ENCODE data around the gene GRIN3B. TPM values are rescaled to one million over a fixed set of nuclear protein-coding genes. Genes with fewer than 3 reads are reported as not detected.

GRIN3B gene
- total and polyA plus RNA-seq, 9 of the 15 experiments (the other 6 are each of a cell fraction or from before 2014, with no cell fraction given) = 0.06 to 0.95 (median 0.19) TPM; not detected in 6

DNA sequence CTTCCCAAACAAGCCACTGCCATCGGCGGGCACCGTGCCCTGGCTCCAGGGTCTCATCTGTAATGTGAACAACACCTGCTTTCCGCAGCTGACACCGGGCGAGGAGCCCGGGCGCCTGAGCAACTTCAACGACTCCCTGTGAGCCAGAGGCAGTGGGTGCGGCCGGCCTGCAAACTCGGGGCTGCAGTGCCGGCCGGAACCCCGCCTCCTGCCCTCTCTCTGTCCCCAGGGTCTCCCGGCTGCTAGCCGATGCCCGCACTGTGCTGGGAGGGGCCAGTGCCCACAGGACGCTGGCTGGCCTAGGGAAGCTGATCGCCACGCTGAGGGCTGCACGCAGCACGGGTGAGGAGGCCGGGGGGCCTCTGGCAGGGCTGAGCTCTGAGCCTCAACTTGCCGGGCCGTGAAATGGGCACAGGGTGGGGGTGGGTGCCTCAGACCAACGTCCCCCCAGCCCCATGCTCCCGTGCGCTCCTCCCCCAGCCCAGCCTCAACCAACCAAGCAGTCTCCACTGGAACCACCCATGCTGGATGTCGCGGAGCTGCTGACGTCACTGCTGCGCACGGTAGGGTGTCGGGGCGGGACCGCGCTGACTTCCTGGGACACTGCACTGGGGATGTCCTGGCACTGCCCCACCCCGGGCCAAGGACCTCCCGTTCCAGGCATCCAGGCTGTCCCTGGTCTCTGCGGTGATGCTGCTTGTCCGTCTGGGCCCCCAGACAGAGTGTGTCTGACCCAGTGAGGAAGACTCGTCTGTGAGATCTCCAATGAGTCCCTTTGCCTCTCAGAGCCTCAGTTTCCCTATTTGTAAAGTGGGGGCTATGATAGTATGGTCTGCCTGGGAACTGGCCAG lies 41.8 kb downstream of the GRIN3B start (continued):
- TF ChIP-seq HBP1 (CRISPR knock-in tag; IDR thresholded peaks at IDR 0.05) (no peak), NFIX (CRISPR knock-in tag; IDR thresholded peaks at IDR 0.05; ENCODE audit: low read depth) (no peak), STAT5B (CRISPR knock-in tag; IDR thresholded peaks at IDR 0.05) (no peak), POU5F1 (IDR thresholded peaks at IDR 0.05; ENCODE audit: borderline replicate concordance, low read depth, low read length, partially characterized antibody) (no peak), ZNF449 (CRISPR knock-in tag; IDR thresholded peaks at IDR 0.05) (no peak), STAG1 (CRISPR knock-in tag; IDR thresholded peaks at IDR 0.05; ENCODE audit: borderline replicate concordance) (no peak), NR1H2 (CRISPR knock-in tag; IDR thresholded peaks at IDR 0.05) (no peak), ZNF639 (CRISPR knock-in tag; conservative IDR thresholded peaks at IDR 0.05 in 1 of 2, IDR thresholded peaks at IDR 0.05 in 1 of 2) (no peak), ZNF197 (CRISPR knock-in tag; IDR thresholded peaks at IDR 0.05; ENCODE audit: low read depth) (no peak), SIN3A (IDR thresholded peaks at IDR 0.05; ENCODE audit: borderline replicate concordance in 2 of 2, control insufficient read depth in 1 of 2, low read depth in 2 of 2, low read length in 2 of 2) (peak in 1 of 2 experiments; percentile 95; a peak in 2 of 4 replicates), LCOR (CRISPR knock-in tag; IDR thresholded peaks at IDR 0.05) (no peak), HNRNPK (IDR thresholded peaks at IDR 0.05; ENCODE audit: low read depth, low read length, poor library complexity, severe bottlenecking) (no peak), MIER1 (IDR thresholded peaks at IDR 0.05; ENCODE audit: low read depth) (no peak), CHD4 (IDR thresholded peaks at IDR 0.05; ENCODE audit: insufficient read depth, insufficient replicate concordance, low read depth, low read length, poor library complexity, severe bottlenecking) (peak; percentile 96), DMBX1 (CRISPR knock-in tag; IDR thresholded peaks at IDR 0.05; ENCODE audit: borderline replicate concordance) (no peak), ZNF551 (CRISPR knock-in tag; IDR thresholded peaks at IDR 0.05) (no peak), ZNF274 (IDR thresholded peaks at IDR 0.05; ENCODE audit: borderline replicate concordance, low read depth, low read length) (no peak)
- TF ChIP-seq, protein P1, sequence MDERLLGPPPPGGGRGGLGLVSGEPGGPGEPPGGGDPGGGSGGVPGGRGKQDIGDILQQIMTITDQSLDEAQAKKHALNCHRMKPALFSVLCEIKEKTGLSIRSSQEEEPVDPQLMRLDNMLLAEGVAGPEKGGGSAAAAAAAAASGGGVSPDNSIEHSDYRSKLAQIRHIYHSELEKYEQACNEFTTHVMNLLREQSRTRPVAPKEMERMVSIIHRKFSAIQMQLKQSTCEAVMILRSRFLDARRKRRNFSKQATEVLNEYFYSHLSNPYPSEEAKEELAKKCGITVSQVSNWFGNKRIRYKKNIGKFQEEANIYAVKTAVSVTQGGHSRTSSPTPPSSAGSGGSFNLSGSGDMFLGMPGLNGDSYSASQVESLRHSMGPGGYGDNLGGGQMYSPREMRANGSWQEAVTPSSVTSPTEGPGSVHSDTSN (CRISPR knock-in tag; IDR thresholded peaks at IDR 0.05; ENCODE audit: low read depth) = no peak
- TF ChIP-seq, protein P1 (tag; conservative IDR thresholded peaks at IDR 0.05; ENCODE audit: low read depth) = no peak

Data from K562 (cell line).